ENCODE measurements around the gene AEBP1.

- TF ChIP-seq, protein P1, sequence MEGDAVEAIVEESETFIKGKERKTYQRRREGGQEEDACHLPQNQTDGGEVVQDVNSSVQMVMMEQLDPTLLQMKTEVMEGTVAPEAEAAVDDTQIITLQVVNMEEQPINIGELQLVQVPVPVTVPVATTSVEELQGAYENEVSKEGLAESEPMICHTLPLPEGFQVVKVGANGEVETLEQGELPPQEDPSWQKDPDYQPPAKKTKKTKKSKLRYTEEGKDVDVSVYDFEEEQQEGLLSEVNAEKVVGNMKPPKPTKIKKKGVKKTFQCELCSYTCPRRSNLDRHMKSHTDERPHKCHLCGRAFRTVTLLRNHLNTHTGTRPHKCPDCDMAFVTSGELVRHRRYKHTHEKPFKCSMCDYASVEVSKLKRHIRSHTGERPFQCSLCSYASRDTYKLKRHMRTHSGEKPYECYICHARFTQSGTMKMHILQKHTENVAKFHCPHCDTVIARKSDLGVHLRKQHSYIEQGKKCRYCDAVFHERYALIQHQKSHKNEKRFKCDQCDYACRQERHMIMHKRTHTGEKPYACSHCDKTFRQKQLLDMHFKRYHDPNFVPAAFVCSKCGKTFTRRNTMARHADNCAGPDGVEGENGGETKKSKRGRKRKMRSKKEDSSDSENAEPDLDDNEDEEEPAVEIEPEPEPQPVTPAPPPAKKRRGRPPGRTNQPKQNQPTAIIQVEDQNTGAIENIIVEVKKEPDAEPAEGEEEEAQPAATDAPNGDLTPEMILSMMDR (IDR thresholded peaks at IDR 0.05) = no peak
- TF ChIP-seq POLR2A (IDR thresholded peaks at IDR 0.05) = no peak
Measured at GRCh38 chr7:44102846-44103565, 1.1 kb upstream of the AEBP1 start.
